GM23248 (cell line): ENCODE data around the gene MATN4. TPM values are rescaled to one million over a fixed set of nuclear protein-coding genes. Genes with fewer than 3 reads are reported as not detected.
A peak's percentile ranks its signal among the peaks of the same experiment; 100 is the strongest.

Experiments
- DNase-seq: peaks from one replicate; pipeline ENCODE4 v3.0.0-alpha.2; 2015
- H2AFZ ChIP-seq: fragments of 200-600 bp; sonication (generic); 2 replicates; pipeline ENCODE4 v1.6.1; 2016; ENCODE audit warnings: antibody characterized with exemption
- H3F3A ChIP-seq: fragments of 200-600 bp; sonication (generic); 2 replicates; pipeline ENCODE4 v1.6.1; 2016; ENCODE audit warnings: mild to moderate bottlenecking, antibody characterized with exemption, mixed run types; ENCODE audit not compliant: insufficient read depth
- H3K27ac ChIP-seq: fragments of 200-600 bp; sonication (generic); 2 replicates; pipeline ENCODE4 v1.5.1; 2016; ENCODE audit warnings: mild to moderate bottlenecking
- H3K27me3 ChIP-seq: fragments of 200-600 bp; sonication (generic); replicated peaks from 2 replicates; pipeline ENCODE4 v1.6.1; 2016; ENCODE audit warnings: mild to moderate bottlenecking; ENCODE audit not compliant: insufficient read depth
- H3K36me3 ChIP-seq: fragments of 200-600 bp; sonication (generic); 2 replicates; pipeline ENCODE4 v1.6.1; 2016; ENCODE audit warnings: low read depth, mild to moderate bottlenecking
- H3K4me1 ChIP-seq: fragments of 200-600 bp; sonication (generic); 2 replicates; pipeline ENCODE4 v1.6.1; 2016; ENCODE audit warnings: mild to moderate bottlenecking; ENCODE audit not compliant: insufficient read depth
- H3K4me2 ChIP-seq: fragments of 200-600 bp; sonication (generic); one replicate; pipeline ENCODE4 v1.6.1; 2016; ENCODE audit warnings: mild to moderate bottlenecking; ENCODE audit not compliant: unreplicated experiment
- H3K4me3 ChIP-seq: fragments of 200-600 bp; sonication (generic); 2 replicates; pipeline ENCODE4 v1.5.1; 2016; ENCODE audit warnings: mild to moderate bottlenecking
- H3K79me2 ChIP-seq: fragments of 200-600 bp; sonication (generic); 2 replicates; pipeline ENCODE4 v1.6.1; 2016; ENCODE audit warnings: mild to moderate bottlenecking; ENCODE audit not compliant: insufficient read depth
- H3K9ac ChIP-seq: fragments of 200-600 bp; sonication (generic); 2 replicates; pipeline ENCODE4 v1.6.1; 2016; ENCODE audit warnings: mild to moderate bottlenecking
- H3K9me2 ChIP-seq: fragments of 200-600 bp; sonication (generic); 2 replicates; pipeline ENCODE4 v1.6.1; 2016; ENCODE audit warnings: mixed run types, mild to moderate bottlenecking, moderate library complexity; ENCODE audit not compliant: insufficient read depth
- H3K9me3 ChIP-seq: fragments of 200-600 bp; sonication (generic); one replicate; pipeline ENCODE4 v1.6.1; 2017; ENCODE audit warnings: low read depth
- H4K20me1 ChIP-seq: fragments of 200-600 bp; sonication (generic); 2 replicates; pipeline ENCODE4 v1.6.0; 2016; ENCODE audit not compliant: insufficient read depth
- EZH2 ChIP-seq: fragments of 200-600 bp; sonication (generic); IDR thresholded peaks from 2 replicates; pipeline ENCODE4 v1.6.1; 2018; ENCODE audit warnings: antibody characterized with exemption, mild to moderate bottlenecking; ENCODE audit not compliant: insufficient read depth, poor library complexity, severe bottlenecking
- EZH2phosphoT487 ChIP-seq: fragments of 200-600 bp; sonication (generic); IDR thresholded peaks from 2 replicates; pipeline ENCODE4 v1.6.1; 2018; ENCODE audit warnings: antibody characterized with exemption, moderate library complexity, mild to moderate bottlenecking, low read depth; ENCODE audit not compliant: insufficient read depth
- WGBS, 2 experiments: methylation state at CpG; one replicate each; pipeline ENCODE4 v1.1.6; 2015 to 2017; ENCODE audit warnings: low lambda C conversion rate in 2 of 2, low coverage in 1 of 2; ENCODE audit errors: missing lambda C conversion rate in 2 of 2; 5-methylcytosine and 5-hydroxymethylcytosine counted together
- in situ Hi-C: fragments of 300-500 bp; cut with MboI; formaldehyde crosslinking; loops from 2 replicates; pipeline ENCODE4 v1.15.0; 2020
- polyA plus RNA-seq: library from polyadenylated mRNA; unstranded; fragments of >200 nt; fragmentation: Nextera tagmentation; extraction: Ambion mirVana; gene quantifications from 2 replicates; pipeline ENCODE4 v1.2.1, GENCODE V29; 2016
- total RNA-seq: library from RNA; depleted of rRNA; stranded (reverse); fragments of >200 nt; shearing (Covaris generic); gene quantifications from 2 replicates; pipeline ENCODE4 v1.2.3, GENCODE V29; 2014

Gene MATN4
- total and polyA plus RNA-seq, 2 experiments from 2014 or later = not detected

- Histone ChIP-seq H3K27me3 (no peaks in the 10 kb centered on the region), H2AFZ (no peak overlapping the region), H4K20me1 (no peaks in the 10 kb centered on the region), H3K36me3 (peaks cover 23% of the 10 kb centered on the region), H3K4me2 (no peak overlapping the region), H3K9me2 (no peaks in the 10 kb centered on the region), H3F3A (peaks cover 55% of the 10 kb centered on the region), H3K27ac (peak overlapping the region; percentile 39), H3K4me3 (no peak overlapping the region), H3K4me1 (no peaks in the 10 kb centered on the region), H3K79me2 (peaks cover 3% of the 10 kb centered on the region; the same call in 1 of the 2 replicates), H3K9me3 (no peaks in the 10 kb centered on the region), H3K9ac (no peak overlapping the region)
- TF ChIP-seq EZH2 (no peak), EZH2phosphoT487 (no peak)
- WGBS, 2 experiments = 40 to 43% methylated on average over 7 of the region's 7 CpGs
- in situ Hi-C loops = loop anchor here (5.0 kb wide), 1 partner anchor 119 kb away; no protein-coding TSS in a partner anchor
- DNase-seq = peak; percentile 53
Observed at GRCh38 chr20:45322952-45323383, 14.9 kb upstream of the MATN4 start.

DNA sequence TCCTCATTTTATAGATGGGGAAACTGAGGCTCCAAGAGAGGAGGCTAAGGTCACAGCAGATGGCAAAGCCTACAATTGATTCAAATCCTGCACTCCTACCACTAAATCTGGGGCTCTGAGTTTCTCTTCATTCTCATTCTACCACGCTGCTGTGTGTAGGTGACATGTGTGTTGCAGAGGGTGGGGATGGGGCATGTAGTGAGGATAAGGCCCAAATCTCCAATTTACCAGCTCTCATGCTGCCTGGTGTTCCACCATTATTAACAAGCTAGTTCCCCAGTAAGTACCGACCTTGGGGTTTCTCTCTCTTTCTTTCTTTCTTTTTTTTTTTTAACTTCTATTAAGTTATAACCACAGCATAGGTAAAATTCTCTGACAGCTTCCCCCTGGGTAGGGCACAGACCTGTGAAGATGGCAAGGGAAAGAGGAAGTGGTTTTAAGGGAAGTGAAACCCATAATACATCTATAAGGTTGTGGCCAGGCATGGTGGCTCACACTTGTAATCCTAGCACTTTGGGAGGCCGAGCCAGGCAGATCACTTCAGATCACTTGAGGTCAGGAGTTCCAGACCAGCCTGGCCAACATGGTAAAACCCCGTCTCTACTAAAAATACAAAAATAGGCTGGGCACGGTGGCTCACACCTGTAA, 13.0 kb upstream of the MATN4 start:
- Histone ChIP-seq H2AFZ (no peak overlapping the region), H3K27me3 (peaks cover 3% of the 10 kb centered on the region; the same call in 1 of the 2 replicates), H3K9me2 (no peaks in the 10 kb centered on the region), H3K79me2 (no peaks in the 10 kb centered on the region), H3K4me3 (no peak overlapping the region), H3K4me2 (no peak overlapping the region), H3F3A (peaks cover 38% of the 10 kb centered on the region), H3K9me3 (no peaks in the 10 kb centered on the region), H3K36me3 (peaks cover 12% of the 10 kb centered on the region), H4K20me1 (no peaks in the 10 kb centered on the region), H3K9ac (no peak overlapping the region), H3K4me1 (no peaks in the 10 kb centered on the region), H3K27ac (no peak overlapping the region)
- in situ Hi-C loops = loop anchor here (5.0 kb wide), 1 partner anchor 121 kb away; no protein-coding TSS in a partner anchor
- WGBS, 2 experiments = 84 to 86% methylated on average over 5 of the region's 5 CpGs
- DNase-seq = no peak
- TF ChIP-seq EZH2 (no peak), EZH2phosphoT487 (no peak)

DNA sequence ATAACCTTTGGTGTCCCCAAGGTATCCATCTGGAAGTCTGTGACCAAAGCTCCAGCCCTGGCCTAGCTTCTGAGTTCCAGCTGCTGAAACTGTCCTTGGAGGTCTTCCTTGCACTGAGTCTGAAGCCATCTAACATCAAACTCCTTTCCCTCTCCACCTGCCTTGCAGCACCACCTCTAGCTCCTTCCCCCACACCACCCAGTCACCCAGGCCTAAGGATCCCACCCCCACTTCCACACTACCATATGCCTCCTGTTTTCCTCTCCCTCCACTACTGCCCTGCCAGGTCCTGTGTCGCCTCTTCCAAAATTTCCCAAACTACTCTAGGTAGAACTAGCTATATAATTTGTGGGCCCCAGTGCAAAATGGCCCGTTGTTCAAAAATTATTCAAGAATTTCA, 10.8 kb upstream of the MATN4 start:
- Histone ChIP-seq H3K9ac (no peak overlapping the region), H3K4me3 (no peak overlapping the region), H3K27ac (no peak overlapping the region), H3K9me3 (no peaks in the 10 kb centered on the region), H3F3A (peaks cover 19% of the 10 kb centered on the region), H3K36me3 (no peaks in the 10 kb centered on the region), H2AFZ (no peak overlapping the region), H3K4me1 (no peaks in the 10 kb centered on the region), H4K20me1 (no peaks in the 10 kb centered on the region), H3K79me2 (no peaks in the 10 kb centered on the region), H3K9me2 (no peaks in the 10 kb centered on the region), H3K4me2 (no peak overlapping the region), H3K27me3 (peaks cover 5% of the 10 kb centered on the region; the same call in 1 of the 2 replicates)
- 80 to 88% methylated on average over 2 of the region's 2 CpGs for WGBS, 2 experiments
- no peak for DNase-seq
- in situ Hi-C loops = no loop called here
- TF ChIP-seq EZH2phosphoT487 (no peak), EZH2 (no peak)

DNA sequence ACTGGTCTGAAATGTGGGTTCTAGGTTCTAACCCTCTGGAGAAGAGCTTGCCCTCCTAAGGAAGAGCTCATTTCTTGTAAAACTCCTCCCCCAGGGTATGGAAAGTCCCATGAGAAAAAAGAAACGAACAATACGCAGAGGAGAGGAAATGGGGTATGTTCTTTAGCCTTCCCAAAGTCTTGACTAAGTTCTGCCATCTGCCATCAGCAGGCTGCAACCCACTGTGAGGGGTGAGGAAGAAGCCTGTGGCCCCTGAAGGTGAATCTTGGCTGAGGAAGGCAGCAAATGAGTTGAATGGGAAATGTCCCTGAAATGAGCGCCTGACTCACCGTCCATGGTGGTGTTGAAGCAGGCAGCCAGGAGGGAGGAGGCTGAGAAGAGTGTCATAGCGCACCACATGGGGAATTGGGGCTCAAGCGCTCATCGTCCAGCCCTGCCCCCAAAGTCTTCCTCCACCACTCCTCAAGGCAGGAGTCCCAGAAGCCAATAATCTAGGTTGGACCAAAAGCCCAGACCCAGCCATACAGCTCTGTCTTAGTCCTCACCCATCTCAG, 10.4 kb upstream of the MATN4 start:
- peaks cover 15% of the 10 kb centered on the region for H3F3A ChIP-seq
- no peak overlapping the region for H3K27ac ChIP-seq
- no peaks in the 10 kb centered on the region for H4K20me1 ChIP-seq
- H3K9me2 ChIP-seq = no peaks in the 10 kb centered on the region
- H3K27me3 ChIP-seq = peaks cover 5% of the 10 kb centered on the region; the same call in 1 of the 2 replicates
- no peaks in the 10 kb centered on the region for H3K9me3 ChIP-seq
- H3K4me1 ChIP-seq = no peaks in the 10 kb centered on the region
- H3K36me3 ChIP-seq = no peaks in the 10 kb centered on the region
- H3K4me3 ChIP-seq = no peak overlapping the region
- TF ChIP-seq EZH2 = no peak
- TF ChIP-seq EZH2phosphoT487 = no peak
- WGBS, 2 experiments = 73 to 77% methylated on average over 7 of the region's 7 CpGs
- H3K9ac ChIP-seq = no peak overlapping the region
- H2AFZ ChIP-seq = no peak overlapping the region
- no peak overlapping the region for H3K4me2 ChIP-seq
- in situ Hi-C loops = no loop called here
- no peaks in the 10 kb centered on the region for H3K79me2 ChIP-seq
- no peak for DNase-seq
